ENCODE results near the gene TRMT6.

The TRMT6 gene

DNA sequence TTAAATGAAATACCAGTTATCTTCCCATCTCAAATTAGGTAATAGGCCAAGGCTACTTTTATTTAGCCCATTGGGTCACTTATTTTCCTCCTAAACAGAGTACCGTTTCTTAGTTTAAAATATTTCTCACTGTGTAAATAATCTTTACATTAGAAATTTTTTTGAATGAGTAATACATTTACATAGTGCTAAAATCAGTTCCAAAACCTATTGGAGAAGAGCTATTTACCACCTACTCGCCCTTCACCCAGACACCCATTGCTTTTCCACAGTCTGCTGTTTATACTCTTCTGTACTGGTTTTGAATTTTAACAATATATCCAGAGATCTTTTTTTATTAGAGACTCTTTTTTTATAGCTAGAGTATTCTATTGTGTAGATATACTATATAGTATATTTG lies 37.0 kb upstream of the TRMT6 start:
- no peak overlapping the region for H3K27ac ChIP-seq
- TF ChIP-seq, protein P1, sequence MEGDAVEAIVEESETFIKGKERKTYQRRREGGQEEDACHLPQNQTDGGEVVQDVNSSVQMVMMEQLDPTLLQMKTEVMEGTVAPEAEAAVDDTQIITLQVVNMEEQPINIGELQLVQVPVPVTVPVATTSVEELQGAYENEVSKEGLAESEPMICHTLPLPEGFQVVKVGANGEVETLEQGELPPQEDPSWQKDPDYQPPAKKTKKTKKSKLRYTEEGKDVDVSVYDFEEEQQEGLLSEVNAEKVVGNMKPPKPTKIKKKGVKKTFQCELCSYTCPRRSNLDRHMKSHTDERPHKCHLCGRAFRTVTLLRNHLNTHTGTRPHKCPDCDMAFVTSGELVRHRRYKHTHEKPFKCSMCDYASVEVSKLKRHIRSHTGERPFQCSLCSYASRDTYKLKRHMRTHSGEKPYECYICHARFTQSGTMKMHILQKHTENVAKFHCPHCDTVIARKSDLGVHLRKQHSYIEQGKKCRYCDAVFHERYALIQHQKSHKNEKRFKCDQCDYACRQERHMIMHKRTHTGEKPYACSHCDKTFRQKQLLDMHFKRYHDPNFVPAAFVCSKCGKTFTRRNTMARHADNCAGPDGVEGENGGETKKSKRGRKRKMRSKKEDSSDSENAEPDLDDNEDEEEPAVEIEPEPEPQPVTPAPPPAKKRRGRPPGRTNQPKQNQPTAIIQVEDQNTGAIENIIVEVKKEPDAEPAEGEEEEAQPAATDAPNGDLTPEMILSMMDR (conservative IDR thresholded peaks at IDR 0.05), result no peak
- TF ChIP-seq ZFX (IDR thresholded peaks at IDR 0.05), result no peak

GRCh38 chr20:5980720-5981538 lies 30.6 kb upstream of the TRMT6 start:
- TF ChIP-seq, protein P1 (conservative IDR thresholded peaks at IDR 0.05), result no peak
- no peak for TF ChIP-seq ZFX (IDR thresholded peaks at IDR 0.05)
- no peak overlapping the region for H3K27ac ChIP-seq

GRCh38 chr20:5979801-5980200 lies 29.5 kb upstream of the TRMT6 start:
- no peak overlapping the region for H3K27ac ChIP-seq
- TF ChIP-seq, protein P1 (conservative IDR thresholded peaks at IDR 0.05), result no peak
- no peak for TF ChIP-seq ZFX (IDR thresholded peaks at IDR 0.05)

DNA sequence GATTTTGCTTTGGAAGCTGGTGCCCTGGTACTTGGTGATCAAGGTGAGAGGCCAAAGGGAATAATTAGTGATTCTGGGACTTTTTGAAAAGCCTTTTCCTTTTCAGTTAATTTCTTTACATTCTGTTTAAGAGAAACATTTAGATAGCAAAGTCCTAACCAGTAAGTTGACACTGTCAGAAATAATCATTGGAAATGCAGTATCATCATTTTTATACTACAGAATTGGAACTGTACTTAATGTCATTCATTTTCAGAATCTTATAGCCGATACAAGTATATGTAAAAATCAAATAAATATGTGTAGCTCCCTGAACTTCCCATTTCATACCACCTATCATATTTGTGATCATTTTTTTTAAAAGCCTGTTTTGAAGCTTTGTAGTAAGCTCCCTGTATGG lies 27.6 kb upstream of the TRMT6 start:
- H3K27ac ChIP-seq, result no peak overlapping the region
- TF ChIP-seq, protein P1 (conservative IDR thresholded peaks at IDR 0.05), result no peak
- TF ChIP-seq ZFX (IDR thresholded peaks at IDR 0.05), result no peak

GRCh38 chr20:5977223-5977622 lies 26.9 kb upstream of the TRMT6 start:
- H3K27ac ChIP-seq, result no peak overlapping the region
- TF ChIP-seq, protein P1 (conservative IDR thresholded peaks at IDR 0.05), result no peak
- TF ChIP-seq ZFX (IDR thresholded peaks at IDR 0.05), result no peak

GRCh38 chr20:5975778-5976177 lies 25.4 kb upstream of the TRMT6 start:
- TF ChIP-seq, protein P1 (conservative IDR thresholded peaks at IDR 0.05), result no peak
- TF ChIP-seq ZFX (IDR thresholded peaks at IDR 0.05), result no peak
- no peak overlapping the region for H3K27ac ChIP-seq

GRCh38 chr20:5974531-5974930 lies 24.2 kb upstream of the TRMT6 start:
- no peak overlapping the region for H3K27ac ChIP-seq
- TF ChIP-seq, protein P1 (conservative IDR thresholded peaks at IDR 0.05), result no peak
- TF ChIP-seq ZFX (IDR thresholded peaks at IDR 0.05), result no peak

Measured in C4-2B (cell line).